ENCODE results near the gene QRFP.

DNA sequence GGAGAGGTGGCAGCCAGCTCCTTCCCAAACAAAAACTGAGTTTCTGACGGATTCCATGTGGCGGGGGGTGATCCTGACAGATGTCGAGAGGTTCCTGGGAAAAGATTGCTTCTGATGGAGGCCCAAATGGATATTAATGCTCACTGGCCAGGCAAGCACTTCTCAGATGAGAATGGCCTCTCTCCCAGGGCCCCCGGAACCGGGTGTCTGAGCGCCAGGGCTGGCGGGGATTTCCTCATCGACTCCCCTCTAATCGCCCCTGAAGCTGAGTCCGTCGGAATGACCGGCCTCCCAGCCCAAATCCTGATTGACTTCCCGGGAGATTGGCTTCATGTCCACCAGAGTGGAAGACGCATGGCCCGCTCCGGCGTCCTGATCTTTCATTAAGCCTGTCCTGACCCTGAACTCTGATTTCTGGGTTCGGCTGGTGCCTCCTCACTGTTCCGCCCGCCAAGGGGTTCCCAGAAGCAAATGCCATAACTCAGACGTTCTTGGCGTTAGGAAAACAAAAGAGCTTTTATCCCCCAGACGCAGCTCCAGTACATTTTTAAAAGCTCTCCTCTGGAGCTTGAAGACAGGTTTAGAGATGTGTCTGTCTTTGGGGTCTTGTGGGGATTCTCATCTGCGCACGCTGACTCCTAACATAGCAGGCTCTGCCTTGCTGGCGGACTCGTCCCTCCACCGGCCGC is 24.8 kb upstream of the QRFP start:
- no peak for TF ChIP-seq POLR2A (IDR thresholded peaks at IDR 0.05)
- TF ChIP-seq, protein P1, sequence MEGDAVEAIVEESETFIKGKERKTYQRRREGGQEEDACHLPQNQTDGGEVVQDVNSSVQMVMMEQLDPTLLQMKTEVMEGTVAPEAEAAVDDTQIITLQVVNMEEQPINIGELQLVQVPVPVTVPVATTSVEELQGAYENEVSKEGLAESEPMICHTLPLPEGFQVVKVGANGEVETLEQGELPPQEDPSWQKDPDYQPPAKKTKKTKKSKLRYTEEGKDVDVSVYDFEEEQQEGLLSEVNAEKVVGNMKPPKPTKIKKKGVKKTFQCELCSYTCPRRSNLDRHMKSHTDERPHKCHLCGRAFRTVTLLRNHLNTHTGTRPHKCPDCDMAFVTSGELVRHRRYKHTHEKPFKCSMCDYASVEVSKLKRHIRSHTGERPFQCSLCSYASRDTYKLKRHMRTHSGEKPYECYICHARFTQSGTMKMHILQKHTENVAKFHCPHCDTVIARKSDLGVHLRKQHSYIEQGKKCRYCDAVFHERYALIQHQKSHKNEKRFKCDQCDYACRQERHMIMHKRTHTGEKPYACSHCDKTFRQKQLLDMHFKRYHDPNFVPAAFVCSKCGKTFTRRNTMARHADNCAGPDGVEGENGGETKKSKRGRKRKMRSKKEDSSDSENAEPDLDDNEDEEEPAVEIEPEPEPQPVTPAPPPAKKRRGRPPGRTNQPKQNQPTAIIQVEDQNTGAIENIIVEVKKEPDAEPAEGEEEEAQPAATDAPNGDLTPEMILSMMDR (IDR thresholded peaks at IDR 0.05): no peak

Measured in gastroesophageal sphincter (tissue), 3 donors.